GM12878 (cell line): ENCODE results near the gene ATP5F1A. TPM values are rescaled to one million over a fixed set of nuclear protein-coding genes. Genes with fewer than 3 reads are reported as not detected.

Experiments used
- ATAC-seq: fragments of 200-7000 bp; cut with Tn5 transposase; 3 replicates; pipeline ENCODE4 v1.9.1; 2020; ENCODE audit warnings: mild to moderate bottlenecking, moderate library complexity
- BruUV-seq: library from RNA; stranded (reverse); fragments of 400-500 nt; replicated peaks from 2 replicates; lab custom pipeline; 2021; lab: Mats Ljungman, UMichigan
- CTCF ChIA-PET: fragments of 300-600 bp; sonication (Branson Sonifier 250); formaldehyde crosslinking; extraction: SDS; loops from one replicate; lab custom pipeline; 2021; ENCODE audit warnings: inconsistent platforms; lab: Yijun Ruan, JAX
- POLR2A ChIA-PET: fragments of 350-600 bp; formaldehyde crosslinking; extraction: SDS; loops from one replicate; lab custom pipeline; 2021; ENCODE audit warnings: inconsistent platforms; lab: Charles Lee
- RAD21 ChIA-PET: fragments of 300-600 bp; sonication (Branson Sonifier 250); formaldehyde crosslinking; loops from one replicate; lab custom pipeline; 2023; ENCODE audit warnings: antibody characterized with exemption; ENCODE audit not compliant: unreplicated experiment; lab: Charles Lee
- SMC1A ChIA-PET: fragments of 300-600 bp; sonication (Branson Sonifier 250); formaldehyde crosslinking; loops from one replicate; lab custom pipeline; 2023; ENCODE audit not compliant: unreplicated experiment, uncharacterized antibody; lab: Charles Lee
- DNase-seq: peaks from one replicate; pipeline ENCODE4 v3.0.0-alpha.2; 2011; ENCODE audit warnings: low read depth, low spot score
- FAIRE-seq: peaks from 3 replicates; lab custom pipeline; 2011; peaks lifted over from hg19 to GRCh38; lab: Jason Lieb, UNC
- H2AFZ ChIP-seq: 2 replicates; pipeline ENCODE4 v1.6.0; 2011; ENCODE audit warnings: low read depth, low read length, control low read depth; ENCODE audit not compliant: control insufficient read depth
- H3K27ac ChIP-seq: 2 replicates; pipeline ENCODE4 v1.5.1; 2011; ENCODE audit warnings: control low read depth; ENCODE audit not compliant: control insufficient read depth, insufficient read depth
- H3K27me3 ChIP-seq, 2 experiments: replicated peaks in 1 of 2; 2 replicates each; pipeline versions ENCODE4 v1.6.0 to v1.6.1; 2011; ENCODE audit warnings: low read length in 1 of 2; ENCODE audit not compliant: control insufficient read depth in 2 of 2, insufficient read depth in 2 of 2
- H3K36me3 ChIP-seq, 2 experiments: 2 replicates each; pipeline ENCODE4 v1.5.1; 2011; ENCODE audit warnings: low read length in 1 of 2; ENCODE audit not compliant: control insufficient read depth in 2 of 2, insufficient read depth in 2 of 2
- H3K4me1 ChIP-seq: 2 replicates; pipeline ENCODE4 v1.6.1; 2011; ENCODE audit warnings: mild to moderate bottlenecking, low read length, moderate library complexity, mixed read lengths; ENCODE audit not compliant: control insufficient read depth, insufficient read depth
- H3K4me2 ChIP-seq: 2 replicates; pipeline ENCODE4 v1.6.0; 2011; ENCODE audit warnings: control low read depth; ENCODE audit not compliant: control insufficient read depth, insufficient read depth
- H3K4me3 ChIP-seq: fragments of 200-600 bp; sonication (generic); 2 replicates; pipeline ENCODE4 v1.5.1; 2016
- H3K79me2 ChIP-seq: 2 replicates; pipeline ENCODE4 v1.6.0; 2011; ENCODE audit warnings: low read length; ENCODE audit not compliant: control insufficient read depth, insufficient read depth
- H3K9ac ChIP-seq: 2 replicates; pipeline ENCODE4 v1.8.0; 2011; ENCODE audit warnings: low read length, control low read depth, mixed read lengths; ENCODE audit not compliant: control insufficient read depth, insufficient read depth
- H3K9me3 ChIP-seq: replicated peaks from 3 replicates; pipeline ENCODE4 v1.5.1; 2011; ENCODE audit warnings: mild to moderate bottlenecking, low read length; ENCODE audit not compliant: control insufficient read depth, insufficient read depth
- H4K20me1 ChIP-seq: 2 replicates; pipeline ENCODE4 v1.6.0; 2011; ENCODE audit not compliant: control insufficient read depth, insufficient read depth
- ASH2L ChIP-seq: fragments of 300-600, 200-600 bp; sonication (generic); IDR thresholded peaks from 2 replicates; pipeline ENCODE4 v1.6.1; 2017; ENCODE audit warnings: low read depth, mild to moderate bottlenecking, borderline replicate concordance
- BCL3 ChIP-seq: IDR thresholded peaks from 2 replicates; pipeline ENCODE4 v1.6.1; 2011; ENCODE audit warnings: borderline replicate concordance, low read depth, mild to moderate bottlenecking, moderate library complexity, low read length; ENCODE audit not compliant: insufficient read depth, poor library complexity, severe bottlenecking
- ETV6 ChIP-seq, 2 experiments: fragments of 450-650 bp in 1 of 2; IDR thresholded peaks in 1 of 2; conservative IDR thresholded peaks in 1 of 2; 2 replicates each; pipeline ENCODE4 v1.6.1; 2014; ENCODE audit warnings: antibody characterized with exemption in 1 of 2, borderline replicate concordance in 1 of 2, low read depth in 1 of 2, mild to moderate bottlenecking in 1 of 2, moderate library complexity in 1 of 2
- EZH2 ChIP-seq: IDR thresholded peaks from 2 replicates; pipeline ENCODE4 v1.6.1; 2012; ENCODE audit warnings: low read depth, mild to moderate bottlenecking, control low read depth, inconsistent platforms, low read length, borderline replicate concordance; ENCODE audit not compliant: control insufficient read depth
- JUND ChIP-seq: IDR thresholded peaks from 2 replicates; pipeline ENCODE4 v1.6.1; 2012; ENCODE audit warnings: low read depth, mild to moderate bottlenecking, low read length, improper control_type of control experiment, moderate library complexity
- MXI1 ChIP-seq: fragments of 150-350 bp; IDR thresholded peaks from 2 replicates; pipeline ENCODE4 v1.6.1; 2011; ENCODE audit warnings: low read depth, mild to moderate bottlenecking, inconsistent platforms, low read length, improper control_type of control experiment
- PAX8 ChIP-seq: fragments of 450-650 bp; IDR thresholded peaks from 2 replicates; pipeline ENCODE4 v1.6.1; 2017; ENCODE audit warnings: mild to moderate bottlenecking, moderate library complexity
- POU2F2 ChIP-seq: IDR thresholded peaks from 3 replicates; pipeline ENCODE4 v1.6.1; 2011; ENCODE audit warnings: low read depth, mild to moderate bottlenecking, low read length, borderline replicate concordance
- RFX5 ChIP-seq: IDR thresholded peaks from 2 replicates; pipeline ENCODE4 v1.6.1; 2011; ENCODE audit warnings: low read depth, low read length, improper control_type of control experiment
- SMC3 ChIP-seq: IDR thresholded peaks from 2 replicates; pipeline ENCODE4 v1.6.1; 2011; ENCODE audit warnings: low read length, improper control_type of control experiment, borderline replicate concordance
- SREBF2 ChIP-seq: IDR thresholded peaks from 2 replicates; pipeline ENCODE4 v1.6.1; 2012; ENCODE audit warnings: mild to moderate bottlenecking, low read length
- TCF3 ChIP-seq: IDR thresholded peaks from 2 replicates; pipeline ENCODE4 v1.6.1; 2012; ENCODE audit warnings: low read depth, mild to moderate bottlenecking, low read length, borderline replicate concordance; ENCODE audit not compliant: insufficient read depth
- ZBTB40 ChIP-seq: fragments of 450-650 bp; IDR thresholded peaks from 2 replicates; pipeline ENCODE4 v1.6.1; 2016; ENCODE audit warnings: mild to moderate bottlenecking, moderate library complexity, borderline replicate concordance
- WGBS: methylation state at CpG from one replicate; pipeline ENCODE4 v1.1.6; 2016; ENCODE audit warnings: low lambda C conversion rate; ENCODE audit not compliant: insufficient replicate concordance, insufficient coverage; ENCODE audit errors: missing lambda C conversion rate; 5-methylcytosine and 5-hydroxymethylcytosine counted together
- in situ Hi-C: fragments of 300-500 bp; cut with MboI; formaldehyde crosslinking; loops from 9 replicates; pipeline ENCODE4 v1.14.3; 2018; ENCODE audit warnings: mixed read lengths
- intact Hi-C: fragments of 100-400 bp; cut with micrococcal nuclease; formaldehyde crosslinking; loops from one replicate; pipeline ENCODE4 v1.14.2; 2022; ENCODE audit not compliant: unreplicated experiment
- polyA plus RNA-seq, 11 experiments: library from polyadenylated mRNA; depleted of rRNA in 4 of 11; unstranded in 6 of 11; stranded (reverse) in 5 of 11; fragments of >200 nt; fragmentation: Nextera tagmentation in 4 of 11; fragmentation: Illumina TruSeq in 1 of 11; extraction: Ambion mirVana in 4 of 11; extraction: Trizol in 1 of 11; gene quantifications; 1 replicate in 1 of 11; 2 replicates in 10 of 11; pipeline versions ENCODE4 v1.2.1 to v1.2.3, GENCODE V29; 2011 to 2016; ENCODE audit warnings: inconsistent platforms in 2 of 11, missing spikeins in 2 of 11, low read depth in 1 of 11
- total RNA-seq, 4 experiments: library from RNA; depleted of rRNA in 3 of 4; stranded (reverse); fragments of >200 nt in 3 of 4; fragmentation: Illumina TruSeq in 1 of 4; extraction: Trizol in 1 of 4; gene quantifications; 2 replicates each; pipeline versions ENCODE4 v1.2.1 to v1.2.3, GENCODE V29; 2013 to 2021

ATP5F1A gene
- total and polyA plus RNA-seq, 10 of the 15 experiments (the other 5 are each of a cell fraction or from before 2014, with no cell fraction given), result 592 to 1,161 (median 723) TPM

- H3K9me3 ChIP-seq, result no peaks in the 10 kb centered on the region
- no peak overlapping the region for H3K4me2 ChIP-seq
- no peak for TF ChIP-seq ZBTB40
- TF ChIP-seq BCL3, result no peak
- no peak for TF ChIP-seq SREBF2
- no peak for TF ChIP-seq SMC3
- TF ChIP-seq RFX5, result no peak
- TF ChIP-seq POU2F2, result no peak
- no peak for TF ChIP-seq JUND
- no peak for TF ChIP-seq MXI1
- no peak for TF ChIP-seq ASH2L
- no peak for TF ChIP-seq PAX8
- TF ChIP-seq ETV6 (conservative IDR thresholded peaks at IDR 0.05 in 1 of 2, IDR thresholded peaks at IDR 0.05 in 1 of 2; ENCODE audit: borderline replicate concordance in 1 of 2, low read depth in 1 of 2), result no peak
- no peak for TF ChIP-seq TCF3
- no peak for TF ChIP-seq EZH2
- no peak for ATAC-seq
- ChIA-PET CTCF (interaction anchor here (1.5 kb wide), 1 partner anchor 36 kb away, joined by 4 read pairs; no protein-coding TSS in a partner anchor), SMC1A (interaction anchor here (1.9 kb wide), 1 partner anchor 17 kb away, joined by 4 read pairs; no protein-coding TSS in a partner anchor), POLR2A (no interaction called here), RAD21 (no interaction called here)
- no peak overlapping the region for H3K27ac ChIP-seq
- intact Hi-C loops (no loop called here), in situ Hi-C loops (no loop called here)
- 36% methylated on average over 9 of the region's 9 CpGs for WGBS
- no peak for FAIRE-seq
- H3K79me2 ChIP-seq, result no peaks in the 10 kb centered on the region
- no peak overlapping the region for H3K4me3 ChIP-seq
- no peak overlapping the region for H3K9ac ChIP-seq
- H2AFZ ChIP-seq, result no peak overlapping the region
- DNase-seq, result no peak
- H4K20me1 ChIP-seq, result no peaks in the 10 kb centered on the region
- no peaks in the 10 kb centered on the region for H3K36me3 ChIP-seq
- no peaks in the 10 kb centered on the region for H3K27me3 ChIP-seq
- BruUV-seq, result no TSS peak
- H3K4me1 ChIP-seq, result no peaks in the 10 kb centered on the region
Observed at GRCh38 chr18:46037512-46038305, 60.4 kb downstream of the ATP5F1A start.
